Gastroesophageal sphincter (tissue), 4 donors: Measurements from ENCODE around the gene PRMT3. TPM values are rescaled to one million over a fixed set of nuclear protein-coding genes. Genes with fewer than 3 reads are reported as not detected.

Experiments
- ATAC-seq: fragments of 150-250 bp; one replicate; pipeline ENCODE4 v1.9.1; 2016; ENCODE audit warnings: mild to moderate bottlenecking, moderate library complexity
- H3K27ac ChIP-seq, 4 donors: fragments of 200-600 bp; sonication (generic) in 3 of 4; 1 replicate in 3 of 4; 2 replicates in 1 of 4; pipeline ENCODE4 v1.5.1; 2016 to 2019
- H3K27me3 ChIP-seq: fragments of 200-600 bp; sonication (generic); one replicate; pipeline ENCODE4 v1.5.1; 2019
- H3K36me3 ChIP-seq, 2 donors: fragments of 200-600 bp; sonication (generic); one replicate each; pipeline ENCODE4 v1.5.1; 2019; ENCODE audit warnings: control low read depth in 1 of 2
- H3K4me1 ChIP-seq, 3 donors: fragments of 200-600 bp; sonication (generic); 1 replicate in 2 of 3; 2 replicates in 1 of 3; pipeline ENCODE4 v1.5.1; 2016 to 2019; ENCODE audit warnings: control low read depth in 2 of 3
- H3K4me3 ChIP-seq, 2 donors: fragments of 200-600 bp; sonication (generic); one replicate each; pipeline ENCODE4 v1.5.1; 2019; ENCODE audit warnings: mild to moderate bottlenecking in 1 of 2, moderate library complexity in 1 of 2
- H3K9me3 ChIP-seq, 3 donors: fragments of 200-600 bp; sonication (generic); one replicate each; pipeline ENCODE4 v1.5.1; 2017 to 2019; ENCODE audit warnings: control low read depth in 2 of 3
- EP300 ChIP-seq: sonication (generic); formaldehyde crosslinking; IDR thresholded peaks from one replicate; pipeline ENCODE4 v1.6.1; 2017; ENCODE audit warnings: antibody characterized with exemption, mild to moderate bottlenecking
- POLR2A ChIP-seq, 2 donors: fragments of 450-650 bp; IDR thresholded peaks; one replicate each; pipeline ENCODE4 v1.6.1; 2017; ENCODE audit warnings: antibody characterized with exemption in 2 of 2, mild to moderate bottlenecking in 2 of 2, moderate library complexity in 1 of 2
- POLR2AphosphoS5 ChIP-seq: sonication (generic); formaldehyde crosslinking; IDR thresholded peaks from one replicate; pipeline ENCODE4 v1.6.1; 2017; ENCODE audit warnings: antibody characterized with exemption
- WGBS, 2 donors: methylation state at CpG; one replicate each; pipeline ENCODE4 v1.1.5; 2018; ENCODE audit warnings: low coverage in 1 of 2; 5-methylcytosine and 5-hydroxymethylcytosine counted together
- total RNA-seq, 4 donors: library from RNA; depleted of rRNA; stranded (reverse); fragments of >200 nt; gene quantifications; one replicate each; pipeline ENCODE4 v1.1.0, GENCODE V29; 2016
- TF ChIP-seq, protein P1 (sequence below), 4 experiments: fragments of 200-600 bp in 2 of 4; fragments of 450-650 bp in 2 of 4; sonication (generic) in 1 of 4; IDR thresholded peaks; one replicate each; pipeline ENCODE4 v1.5.1; 2017 to 2019; ENCODE audit warnings: antibody characterized with exemption in 4 of 4, mild to moderate bottlenecking in 2 of 4, moderate library complexity in 2 of 4

Gene PRMT3
- total RNA-seq, 4 donors from 2014 or later: 9.9 to 20.9 (median 18.8) TPM

DNA sequence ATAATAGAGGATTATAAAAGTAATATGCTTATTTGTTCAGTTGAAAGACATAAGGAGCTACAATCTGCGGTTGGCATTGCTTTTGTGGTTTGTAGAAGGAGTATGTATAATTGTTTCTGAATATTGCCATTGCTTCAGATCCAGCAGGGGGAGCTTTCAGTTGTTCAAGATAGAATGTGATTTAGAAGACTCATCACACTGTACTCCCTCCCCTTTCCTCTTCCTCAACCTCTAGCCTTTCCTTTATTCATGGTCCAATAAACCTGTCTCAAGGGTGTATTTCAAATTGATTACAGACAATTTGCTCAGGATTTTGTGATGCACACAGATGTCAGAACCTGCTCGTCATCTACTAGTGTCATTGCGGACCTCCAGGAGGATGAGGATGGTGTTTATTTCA is 9.8 kb downstream of the PRMT3 start:
- Histone ChIP-seq H3K4me3 (no peak overlapping the region), H3K4me1 (no peaks in the 10 kb centered on the region), H3K9me3 (no peaks in the 10 kb centered on the region), H3K27me3 (no peaks in the 10 kb centered on the region), H3K27ac (no peak overlapping the region), H3K36me3 (peaks cover 0 to 86% of the 10 kb centered on the region in 2 donors)
- WGBS, 2 donors: 55 to 74% methylated on average over 1 to 2 of the region's 3 CpGs
- TF ChIP-seq EP300: no peak
- TF ChIP-seq, protein P1, sequence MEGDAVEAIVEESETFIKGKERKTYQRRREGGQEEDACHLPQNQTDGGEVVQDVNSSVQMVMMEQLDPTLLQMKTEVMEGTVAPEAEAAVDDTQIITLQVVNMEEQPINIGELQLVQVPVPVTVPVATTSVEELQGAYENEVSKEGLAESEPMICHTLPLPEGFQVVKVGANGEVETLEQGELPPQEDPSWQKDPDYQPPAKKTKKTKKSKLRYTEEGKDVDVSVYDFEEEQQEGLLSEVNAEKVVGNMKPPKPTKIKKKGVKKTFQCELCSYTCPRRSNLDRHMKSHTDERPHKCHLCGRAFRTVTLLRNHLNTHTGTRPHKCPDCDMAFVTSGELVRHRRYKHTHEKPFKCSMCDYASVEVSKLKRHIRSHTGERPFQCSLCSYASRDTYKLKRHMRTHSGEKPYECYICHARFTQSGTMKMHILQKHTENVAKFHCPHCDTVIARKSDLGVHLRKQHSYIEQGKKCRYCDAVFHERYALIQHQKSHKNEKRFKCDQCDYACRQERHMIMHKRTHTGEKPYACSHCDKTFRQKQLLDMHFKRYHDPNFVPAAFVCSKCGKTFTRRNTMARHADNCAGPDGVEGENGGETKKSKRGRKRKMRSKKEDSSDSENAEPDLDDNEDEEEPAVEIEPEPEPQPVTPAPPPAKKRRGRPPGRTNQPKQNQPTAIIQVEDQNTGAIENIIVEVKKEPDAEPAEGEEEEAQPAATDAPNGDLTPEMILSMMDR (IDR thresholded peaks at IDR 0.05): peak in 3 of 4 experiments; percentile 6 to 37 (median 23)
- ATAC-seq: no peak

DNA sequence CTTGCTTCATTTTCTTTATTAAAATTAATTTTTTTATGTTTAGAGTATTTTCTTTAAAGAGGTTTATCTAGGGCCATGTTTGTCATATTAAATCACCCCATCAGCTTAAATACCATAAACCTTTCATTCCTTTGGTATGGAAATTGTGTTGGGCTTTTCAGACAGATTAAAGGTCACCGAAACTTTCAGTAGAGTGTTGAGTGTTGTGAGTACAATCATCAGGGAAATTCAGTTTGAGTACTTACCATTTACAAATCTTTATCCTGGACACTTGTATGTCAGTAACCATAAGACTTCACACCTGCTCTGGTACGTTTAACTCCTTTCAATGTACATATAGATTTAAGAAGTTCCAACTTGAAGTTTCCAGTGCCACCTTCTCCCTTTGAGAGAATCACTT is 12.0 kb downstream of the PRMT3 start:
- Histone ChIP-seq H3K9me3 (no peaks in the 10 kb centered on the region), H3K4me3 (no peak overlapping the region), H3K4me1 (no peaks in the 10 kb centered on the region), H3K36me3 (peaks cover 0 to 88% of the 10 kb centered on the region in 2 donors), H3K27ac (no peak overlapping the region), H3K27me3 (no peaks in the 10 kb centered on the region)
- 69 to 85% methylated on average over 2 of the region's 2 CpGs for WGBS, 2 donors
- no peak for ATAC-seq
- TF ChIP-seq, protein P1 (IDR thresholded peaks at IDR 0.05): no peak
- TF ChIP-seq POLR2A (IDR thresholded peaks at IDR 0.05) (no peak), EP300 (no peak), POLR2AphosphoS5 (no peak)

DNA sequence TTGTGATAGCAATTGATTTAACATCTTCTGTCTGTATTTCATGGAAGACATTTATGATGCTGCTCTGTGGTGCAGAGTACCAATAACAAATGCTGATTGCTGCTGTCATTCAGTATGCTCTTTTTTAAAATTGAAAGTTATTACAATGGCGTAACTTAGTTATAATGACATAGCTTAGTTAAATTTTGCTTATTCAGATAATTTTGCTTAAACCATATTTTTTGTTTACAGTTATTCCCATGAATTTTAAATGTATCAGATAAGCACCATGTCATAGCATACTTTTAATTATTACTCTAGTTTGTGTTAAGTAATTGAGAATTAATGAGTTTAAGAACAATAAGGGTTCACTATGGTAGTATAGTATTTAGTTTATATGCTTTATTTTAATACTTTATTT is 15.5 kb downstream of the PRMT3 start:
- Histone ChIP-seq H3K36me3 (peaks cover 0 to 88% of the 10 kb centered on the region in 2 donors), H3K9me3 (no peaks in the 10 kb centered on the region), H3K27ac (no peak overlapping the region), H3K4me3 (no peak overlapping the region), H3K27me3 (no peaks in the 10 kb centered on the region), H3K4me1 (no peaks in the 10 kb centered on the region)
- TF ChIP-seq, protein P1 (IDR thresholded peaks at IDR 0.05): no peak
- TF ChIP-seq EP300 (no peak), POLR2AphosphoS5 (no peak), POLR2A (IDR thresholded peaks at IDR 0.05) (no peak)
- ATAC-seq: no peak
- WGBS, 2 donors: 88 to 100% methylated on average over 1 of the region's 1 CpG

DNA sequence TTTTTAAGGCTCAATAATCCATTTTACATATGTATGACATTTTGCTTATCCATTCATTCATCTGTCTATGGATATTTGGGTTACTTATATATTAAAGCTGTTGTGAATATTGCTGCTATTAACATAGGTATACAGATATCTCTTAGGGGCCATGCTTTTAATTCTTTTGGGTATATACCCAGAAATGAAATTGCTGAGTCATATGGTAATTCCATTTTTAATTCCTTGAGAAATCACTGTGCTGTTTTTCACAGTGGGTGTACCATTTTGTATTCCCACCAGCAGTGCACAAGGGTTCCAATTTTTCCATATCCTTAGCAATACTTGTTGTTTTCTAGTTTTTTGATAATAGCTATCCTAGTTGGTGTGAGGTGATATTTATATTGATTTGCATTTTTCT is 19.0 kb downstream of the PRMT3 start:
- H3K36me3 ChIP-seq: peaks cover 3 to 89% of the 10 kb centered on the region in 2 donors
- H3K4me3 ChIP-seq: no peak overlapping the region
- no peak for ATAC-seq
- no peaks in the 10 kb centered on the region for H3K4me1 ChIP-seq
- no peak overlapping the region for H3K27ac ChIP-seq
- no peaks in the 10 kb centered on the region for H3K27me3 ChIP-seq
- TF ChIP-seq POLR2AphosphoS5 (no peak), EP300 (no peak), POLR2A (IDR thresholded peaks at IDR 0.05) (no peak)
- TF ChIP-seq, protein P1 (IDR thresholded peaks at IDR 0.05): no peak
- H3K9me3 ChIP-seq: no peaks in the 10 kb centered on the region

DNA sequence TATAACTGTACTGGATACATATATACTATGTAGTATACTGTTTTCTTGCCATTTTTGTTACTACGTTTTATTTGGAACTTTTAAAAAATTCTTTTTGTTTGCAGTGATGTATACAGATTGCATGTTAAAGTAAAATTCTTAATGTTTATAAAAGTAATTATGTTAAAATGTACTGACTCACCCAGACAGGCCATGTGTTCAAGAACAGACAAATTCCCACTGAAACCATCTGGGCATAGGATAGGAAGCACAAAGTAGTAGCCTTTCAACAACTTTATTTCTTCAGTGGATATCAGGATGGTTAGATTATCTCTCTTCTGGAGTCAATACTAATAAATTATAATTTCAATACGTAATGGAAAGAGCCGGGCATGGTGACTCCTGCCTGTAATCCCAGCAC is 19.8 kb downstream of the PRMT3 start:
- H3K36me3 ChIP-seq: peaks cover 3 to 81% of the 10 kb centered on the region in 2 donors
- H3K4me3 ChIP-seq: no peak overlapping the region
- WGBS, 2 donors: 62 to 65% methylated on average over 3 of the region's 3 CpGs
- TF ChIP-seq EP300 (no peak), POLR2AphosphoS5 (no peak), POLR2A (IDR thresholded peaks at IDR 0.05) (no peak)
- TF ChIP-seq, protein P1 (IDR thresholded peaks at IDR 0.05): no peak
- H3K4me1 ChIP-seq: no peaks in the 10 kb centered on the region
- no peak overlapping the region for H3K27ac ChIP-seq
- H3K27me3 ChIP-seq: no peaks in the 10 kb centered on the region
- no peak for ATAC-seq
- H3K9me3 ChIP-seq: no peaks in the 10 kb centered on the region
